ENCODE results near the gene KLHDC10.
"Not testable (repeated sequence)": the region's sequence is repeated elsewhere in the genome, so short reads cannot be mapped to it uniquely, and the experiment has no call there.

Gene KLHDC10

DNA sequence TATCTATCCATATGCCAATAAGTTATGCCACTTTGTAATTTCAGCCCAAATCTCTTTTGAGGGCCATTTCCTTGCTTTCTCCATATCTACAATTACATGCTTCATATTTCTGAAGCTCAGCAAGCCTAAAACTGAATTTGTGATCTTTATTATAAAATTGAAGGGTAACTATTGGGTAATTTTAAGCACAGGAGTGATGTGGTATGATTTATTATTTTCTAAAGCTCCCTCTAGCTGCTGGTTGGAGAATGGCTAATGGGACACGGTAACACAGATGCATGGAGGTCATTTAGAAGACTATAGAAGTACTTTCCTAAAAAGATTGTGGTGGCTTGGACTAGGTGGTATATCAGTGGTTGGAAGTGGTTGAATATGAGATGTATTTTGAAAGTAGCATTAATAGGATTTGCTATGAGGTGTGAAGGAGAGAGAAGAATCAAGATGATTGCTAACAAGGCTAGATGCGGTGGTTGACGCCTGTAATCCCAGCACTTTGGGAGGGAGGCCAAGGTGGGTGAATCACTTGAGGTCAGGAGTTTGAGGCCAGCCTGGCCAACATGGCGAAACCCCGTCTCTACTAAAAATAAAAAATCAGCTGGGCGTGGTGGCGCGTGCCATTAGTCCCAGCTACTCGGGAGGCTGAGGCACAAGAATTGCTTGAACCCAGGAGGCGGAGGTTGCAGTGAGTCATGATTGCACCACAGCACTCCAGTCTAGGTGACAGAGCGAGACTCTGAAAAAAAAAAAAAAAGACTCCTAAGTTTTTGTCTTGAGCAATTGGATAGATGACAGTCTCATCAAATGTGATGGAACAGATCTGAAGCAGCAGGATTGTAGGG is 13.9 kb downstream of the KLHDC10 start:
- TF ChIP-seq, protein P1, sequence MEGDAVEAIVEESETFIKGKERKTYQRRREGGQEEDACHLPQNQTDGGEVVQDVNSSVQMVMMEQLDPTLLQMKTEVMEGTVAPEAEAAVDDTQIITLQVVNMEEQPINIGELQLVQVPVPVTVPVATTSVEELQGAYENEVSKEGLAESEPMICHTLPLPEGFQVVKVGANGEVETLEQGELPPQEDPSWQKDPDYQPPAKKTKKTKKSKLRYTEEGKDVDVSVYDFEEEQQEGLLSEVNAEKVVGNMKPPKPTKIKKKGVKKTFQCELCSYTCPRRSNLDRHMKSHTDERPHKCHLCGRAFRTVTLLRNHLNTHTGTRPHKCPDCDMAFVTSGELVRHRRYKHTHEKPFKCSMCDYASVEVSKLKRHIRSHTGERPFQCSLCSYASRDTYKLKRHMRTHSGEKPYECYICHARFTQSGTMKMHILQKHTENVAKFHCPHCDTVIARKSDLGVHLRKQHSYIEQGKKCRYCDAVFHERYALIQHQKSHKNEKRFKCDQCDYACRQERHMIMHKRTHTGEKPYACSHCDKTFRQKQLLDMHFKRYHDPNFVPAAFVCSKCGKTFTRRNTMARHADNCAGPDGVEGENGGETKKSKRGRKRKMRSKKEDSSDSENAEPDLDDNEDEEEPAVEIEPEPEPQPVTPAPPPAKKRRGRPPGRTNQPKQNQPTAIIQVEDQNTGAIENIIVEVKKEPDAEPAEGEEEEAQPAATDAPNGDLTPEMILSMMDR (IDR thresholded peaks at IDR 0.05; ENCODE audit: low read depth, low read length, poor library complexity, severe bottlenecking) = peak; percentile 91
- no peak for TF ChIP-seq EZH2phosphoT487 (IDR thresholded peaks at IDR 0.05; ENCODE audit: borderline replicate concordance, low read length)
- H3K4me2 ChIP-seq (ENCODE audit: low read length) = no peak overlapping the region
- no peak overlapping the region for H3K27ac ChIP-seq (ENCODE audit: low read depth, low read length)
- no peaks in the 10 kb centered on the region for H3K9me3 ChIP-seq (ENCODE audit: control insufficient read depth, insufficient read depth, low read length)
- H3F3A ChIP-seq (ENCODE audit: control insufficient read depth, insufficient read depth) = peaks cover 4% of the 10 kb centered on the region; the same call in 1 of the 2 replicates
- peaks cover 10% of the 10 kb centered on the region for H3K36me3 ChIP-seq (ENCODE audit: control insufficient read depth, low read length)
- H3K79me2 ChIP-seq (ENCODE audit: control insufficient read depth, low read length) = peaks cover 74% of the 10 kb centered on the region
- H3K27me3 ChIP-seq (ENCODE audit: control insufficient read depth, low read length) = no peaks in the 10 kb centered on the region
- H3K9me2 ChIP-seq (replicated peaks; ENCODE audit: control insufficient read depth, low read length) = no peaks in the 10 kb centered on the region
- no peak overlapping the region for H3K4me3 ChIP-seq (ENCODE audit: low read length)
- H3K4me1 ChIP-seq (ENCODE audit: control insufficient read depth, low read length) = peaks cover 3% of the 10 kb centered on the region
- peaks cover 6% of the 10 kb centered on the region; the same call in 1 of the 2 replicates for H4K20me1 ChIP-seq (ENCODE audit: control insufficient read depth, insufficient read depth, low read depth, low read length)

DNA sequence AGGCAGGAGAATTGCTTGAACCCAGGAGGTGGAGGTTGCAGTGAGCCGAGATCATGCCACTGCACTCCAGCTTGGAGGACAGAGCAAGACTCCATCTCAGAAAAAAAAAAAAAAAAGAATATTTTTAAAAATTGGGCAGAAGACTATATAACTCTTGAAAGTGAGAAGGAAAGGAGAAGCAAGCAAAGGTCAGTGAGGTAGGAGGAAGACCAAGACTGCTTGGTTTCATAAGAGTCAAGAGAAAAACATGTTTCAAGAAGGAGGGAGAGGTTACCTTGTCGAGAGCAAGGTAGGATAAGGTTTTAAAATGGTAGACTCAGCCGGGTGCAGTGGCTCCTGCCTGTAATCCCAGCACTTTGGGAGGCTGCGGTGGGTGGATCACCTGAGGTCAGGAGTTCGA is 14.9 kb downstream of the KLHDC10 start:
- H3K4me3 ChIP-seq (ENCODE audit: low read length); H3K27me3 ChIP-seq (ENCODE audit: control insufficient read depth, low read length); H3F3A ChIP-seq (ENCODE audit: control insufficient read depth, insufficient read depth); H3K4me1 ChIP-seq (ENCODE audit: control insufficient read depth, low read length); H3K27ac ChIP-seq (ENCODE audit: low read depth, low read length); H4K20me1 ChIP-seq (ENCODE audit: control insufficient read depth, insufficient read depth, low read depth, low read length); H3K4me2 ChIP-seq (ENCODE audit: low read length); H3K9me2 ChIP-seq (replicated peaks; ENCODE audit: control insufficient read depth, low read length); H3K9me3 ChIP-seq (ENCODE audit: control insufficient read depth, insufficient read depth, low read length): not testable (repeated sequence)
- H3K79me2 ChIP-seq (ENCODE audit: control insufficient read depth, low read length) = peaks cover 76% of the 10 kb centered on the region
- H3K36me3 ChIP-seq (ENCODE audit: control insufficient read depth, low read length) = peaks cover 10% of the 10 kb centered on the region

DNA sequence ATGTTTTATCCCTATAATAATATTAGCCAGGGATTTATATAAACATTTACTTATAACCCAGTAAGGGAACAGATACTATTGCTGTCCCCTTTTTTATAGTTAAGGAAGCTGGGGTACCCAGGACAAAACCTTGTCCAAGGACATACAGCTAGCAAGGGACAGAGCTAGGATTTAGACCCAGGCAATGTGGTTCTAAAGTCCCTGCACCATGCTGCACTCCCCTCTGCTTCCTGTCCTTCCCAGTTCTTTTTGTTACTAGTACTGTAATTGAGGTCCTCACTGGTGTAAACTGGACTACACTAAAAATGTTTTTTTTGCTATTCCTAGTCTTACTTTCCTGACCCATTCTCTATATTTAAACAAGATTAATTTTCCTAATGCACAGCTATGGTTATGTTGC is 16.6 kb downstream of the KLHDC10 start:
- H4K20me1 ChIP-seq (ENCODE audit: control insufficient read depth, insufficient read depth, low read depth, low read length) = peaks cover 6% of the 10 kb centered on the region; the same call in 1 of the 2 replicates
- H3K9me3 ChIP-seq (ENCODE audit: control insufficient read depth, insufficient read depth, low read length) = no peaks in the 10 kb centered on the region
- H3K9me2 ChIP-seq (replicated peaks; ENCODE audit: control insufficient read depth, low read length) = no peaks in the 10 kb centered on the region
- no peaks in the 10 kb centered on the region for H3K27me3 ChIP-seq (ENCODE audit: control insufficient read depth, low read length)
- H3K4me1 ChIP-seq (ENCODE audit: control insufficient read depth, low read length) = peaks cover 8% of the 10 kb centered on the region
- peaks cover 84% of the 10 kb centered on the region for H3K79me2 ChIP-seq (ENCODE audit: control insufficient read depth, low read length)
- no peak overlapping the region for H3K4me2 ChIP-seq (ENCODE audit: low read length)
- H3K36me3 ChIP-seq (ENCODE audit: control insufficient read depth, low read length) = peaks cover 10% of the 10 kb centered on the region
- H3K4me3 ChIP-seq (ENCODE audit: low read length) = no peak overlapping the region
- peaks cover 10% of the 10 kb centered on the region; the same call in 1 of the 2 replicates for H3F3A ChIP-seq (ENCODE audit: control insufficient read depth, insufficient read depth)
- no peak overlapping the region for H3K27ac ChIP-seq (ENCODE audit: low read depth, low read length)
- TF ChIP-seq, protein P1 (IDR thresholded peaks at IDR 0.05; ENCODE audit: low read depth, low read length, poor library complexity, severe bottlenecking) = no peak
- no peak for TF ChIP-seq EZH2phosphoT487 (IDR thresholded peaks at IDR 0.05; ENCODE audit: borderline replicate concordance, low read length)

DNA sequence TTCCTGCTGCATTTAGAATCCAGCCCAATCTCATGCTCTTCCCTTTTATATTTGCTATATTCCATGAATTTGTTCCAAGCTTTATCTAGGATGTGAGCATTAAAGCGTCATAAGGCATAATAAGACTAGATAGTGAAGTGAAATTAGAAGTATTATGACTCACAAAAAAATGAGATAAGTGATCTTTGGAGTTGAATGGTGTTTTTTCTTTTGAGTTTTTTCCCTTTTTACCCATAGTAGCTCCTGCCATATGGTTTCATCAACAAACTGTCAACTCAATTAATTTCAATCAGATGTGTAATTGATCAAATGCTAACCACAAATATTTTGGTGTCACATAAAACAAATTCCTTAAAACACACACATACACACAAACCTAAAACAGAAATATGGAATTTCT is 17.0 kb downstream of the KLHDC10 start:
- Histone ChIP-seq H3K79me2 (ENCODE audit: control insufficient read depth, low read length) (peaks cover 85% of the 10 kb centered on the region), H3K36me3 (ENCODE audit: control insufficient read depth, low read length) (peaks cover 10% of the 10 kb centered on the region), H3F3A (ENCODE audit: control insufficient read depth, insufficient read depth) (peaks cover 10% of the 10 kb centered on the region; the same call in 1 of the 2 replicates), H3K4me3 (ENCODE audit: low read length) (no peak overlapping the region), H3K9me2 (replicated peaks; ENCODE audit: control insufficient read depth, low read length) (no peaks in the 10 kb centered on the region), H4K20me1 (ENCODE audit: control insufficient read depth, insufficient read depth, low read depth, low read length) (peaks cover 6% of the 10 kb centered on the region; the same call in 1 of the 2 replicates), H3K4me2 (ENCODE audit: low read length) (no peak overlapping the region), H3K9me3 (ENCODE audit: control insufficient read depth, insufficient read depth, low read length) (no peaks in the 10 kb centered on the region), H3K27ac (ENCODE audit: low read depth, low read length) (no peak overlapping the region), H3K27me3 (ENCODE audit: control insufficient read depth, low read length) (no peaks in the 10 kb centered on the region), H3K4me1 (ENCODE audit: control insufficient read depth, low read length) (peaks cover 13% of the 10 kb centered on the region)
- TF ChIP-seq, protein P1 (IDR thresholded peaks at IDR 0.05; ENCODE audit: low read depth, low read length, poor library complexity, severe bottlenecking) = no peak
- TF ChIP-seq EZH2phosphoT487 (IDR thresholded peaks at IDR 0.05; ENCODE audit: borderline replicate concordance, low read length) = no peak
